ENCODE data around the gene SHB. TPM values are rescaled to one million over a fixed set of nuclear protein-coding genes. Genes with fewer than 3 reads are reported as not detected.

SHB gene
- total RNA-seq, 1 donor from 2014 or later: 16.7 TPM

DNA sequence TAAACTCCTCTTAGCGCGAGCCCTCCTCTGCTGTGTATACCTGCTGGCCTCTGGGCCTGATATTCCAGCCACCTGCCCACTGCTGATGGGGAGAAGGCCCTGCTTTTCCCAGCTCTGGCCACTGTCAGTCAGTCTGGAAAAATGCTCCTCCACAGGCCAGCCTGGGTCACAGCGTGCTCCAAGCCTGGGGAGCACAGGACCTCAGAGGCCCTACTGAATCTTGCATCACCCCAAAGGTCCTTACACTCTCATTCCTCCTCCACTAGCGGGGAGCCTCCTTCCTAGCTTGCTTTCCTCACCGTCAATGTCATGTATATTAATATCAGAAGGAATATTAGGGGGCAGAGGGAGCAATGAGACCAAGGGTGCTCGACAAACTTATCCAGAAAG, 73.7 kb downstream of the SHB start:
- Mint-ChIP-seq H3K27me3 (ENCODE audit: unreplicated experiment) (no peaks in the 10 kb centered on the region), H3K4me3 (ENCODE audit: unreplicated experiment) (no peak overlapping the region), H3K4me1 (ENCODE audit: unreplicated experiment) (peaks cover 56% of the 10 kb centered on the region), H3K9me3 (ENCODE audit: unreplicated experiment) (no peaks in the 10 kb centered on the region), H3K36me3 (ENCODE audit: unreplicated experiment) (no peaks in the 10 kb centered on the region), H3K27ac (ENCODE audit: unreplicated experiment) (peak overlapping the region; percentile 84)
- no peak for DNase-seq (ENCODE audit: extremely low spot score, unreplicated experiment)
- TF ChIP-seq, protein P1, sequence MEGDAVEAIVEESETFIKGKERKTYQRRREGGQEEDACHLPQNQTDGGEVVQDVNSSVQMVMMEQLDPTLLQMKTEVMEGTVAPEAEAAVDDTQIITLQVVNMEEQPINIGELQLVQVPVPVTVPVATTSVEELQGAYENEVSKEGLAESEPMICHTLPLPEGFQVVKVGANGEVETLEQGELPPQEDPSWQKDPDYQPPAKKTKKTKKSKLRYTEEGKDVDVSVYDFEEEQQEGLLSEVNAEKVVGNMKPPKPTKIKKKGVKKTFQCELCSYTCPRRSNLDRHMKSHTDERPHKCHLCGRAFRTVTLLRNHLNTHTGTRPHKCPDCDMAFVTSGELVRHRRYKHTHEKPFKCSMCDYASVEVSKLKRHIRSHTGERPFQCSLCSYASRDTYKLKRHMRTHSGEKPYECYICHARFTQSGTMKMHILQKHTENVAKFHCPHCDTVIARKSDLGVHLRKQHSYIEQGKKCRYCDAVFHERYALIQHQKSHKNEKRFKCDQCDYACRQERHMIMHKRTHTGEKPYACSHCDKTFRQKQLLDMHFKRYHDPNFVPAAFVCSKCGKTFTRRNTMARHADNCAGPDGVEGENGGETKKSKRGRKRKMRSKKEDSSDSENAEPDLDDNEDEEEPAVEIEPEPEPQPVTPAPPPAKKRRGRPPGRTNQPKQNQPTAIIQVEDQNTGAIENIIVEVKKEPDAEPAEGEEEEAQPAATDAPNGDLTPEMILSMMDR (IDR thresholded peaks at IDR 0.05): no peak

DNA sequence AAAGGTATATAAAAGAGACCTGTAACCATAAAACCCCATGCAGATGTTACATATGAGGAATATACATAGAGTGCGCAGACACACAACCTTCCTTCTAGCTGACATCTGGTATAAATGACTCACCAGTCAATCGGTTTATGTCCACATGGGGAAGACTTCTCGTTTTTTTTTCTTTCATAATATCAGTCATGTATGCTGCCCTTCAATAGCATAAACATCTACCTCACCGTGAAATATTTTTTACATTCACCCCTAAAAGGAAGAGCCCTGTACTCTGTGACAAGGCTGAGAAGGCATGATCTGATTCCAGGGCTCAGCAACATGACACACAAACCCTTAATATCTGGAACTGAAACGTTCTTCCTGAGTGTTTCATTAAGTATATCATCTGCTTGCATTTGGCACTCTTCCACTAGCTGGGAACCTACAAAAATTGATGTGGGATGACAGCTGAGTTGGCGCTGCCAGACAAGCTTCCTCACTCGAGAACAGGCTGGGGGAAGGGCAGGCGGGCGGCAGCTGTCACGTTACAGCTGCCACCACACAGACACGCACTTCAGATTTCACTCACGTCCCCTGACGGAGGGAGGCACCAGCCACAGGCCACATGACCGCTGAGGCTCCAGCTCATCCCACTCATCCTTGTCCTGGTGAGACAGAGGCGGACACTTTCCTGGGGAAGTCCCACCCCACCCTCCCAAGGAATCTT, 74.2 kb downstream of the SHB start:
- Mint-ChIP-seq H3K4me3 (ENCODE audit: unreplicated experiment) (peak overlapping the region; percentile 36), H3K4me1 (ENCODE audit: unreplicated experiment) (peaks cover 58% of the 10 kb centered on the region)

DNA sequence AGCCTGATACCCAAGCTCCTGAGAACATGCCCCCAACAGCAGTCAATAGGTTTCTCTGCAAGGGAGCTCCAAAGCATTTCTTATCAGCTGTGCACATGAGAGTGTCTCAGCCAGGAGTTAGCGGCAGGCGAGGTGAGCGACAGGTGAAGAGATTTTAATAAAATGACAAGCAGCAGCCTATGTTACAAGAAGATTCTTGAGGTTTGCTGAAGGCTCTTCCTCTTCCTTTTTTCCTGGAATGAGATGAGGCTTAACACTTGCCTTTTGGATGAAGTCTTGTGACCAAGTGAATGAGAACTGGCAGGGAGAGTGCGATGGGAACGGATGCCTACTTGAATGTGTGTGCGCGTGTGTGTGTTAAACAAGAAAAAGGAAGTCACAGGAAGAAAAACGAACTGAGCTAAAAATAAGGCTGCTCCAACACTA, 76.1 kb downstream of the SHB start:
- H3K27ac Mint-ChIP-seq (ENCODE audit: unreplicated experiment): peak overlapping the region; percentile 17
- H3K27me3 Mint-ChIP-seq (ENCODE audit: unreplicated experiment): no peaks in the 10 kb centered on the region
- H3K36me3 Mint-ChIP-seq (ENCODE audit: unreplicated experiment): no peaks in the 10 kb centered on the region
- no peak for DNase-seq (ENCODE audit: extremely low spot score, unreplicated experiment)
- peaks cover 46% of the 10 kb centered on the region for H3K4me1 Mint-ChIP-seq (ENCODE audit: unreplicated experiment)
- H3K9me3 Mint-ChIP-seq (ENCODE audit: unreplicated experiment): no peaks in the 10 kb centered on the region
- TF ChIP-seq, protein P1 (IDR thresholded peaks at IDR 0.05): no peak
- no peak overlapping the region for H3K4me3 Mint-ChIP-seq (ENCODE audit: unreplicated experiment)

More for the DNA sequence above, 74.2 kb downstream of the SHB start:
- Mint-ChIP-seq H3K36me3 (ENCODE audit: unreplicated experiment) (no peaks in the 10 kb centered on the region), H3K27ac (ENCODE audit: unreplicated experiment) (peak overlapping the region; percentile 84), H3K9me3 (ENCODE audit: unreplicated experiment) (no peaks in the 10 kb centered on the region), H3K27me3 (ENCODE audit: unreplicated experiment) (no peaks in the 10 kb centered on the region)
- TF ChIP-seq, protein P1 (IDR thresholded peaks at IDR 0.05): no peak
- DNase-seq (ENCODE audit: extremely low spot score, unreplicated experiment): no peak

DNA sequence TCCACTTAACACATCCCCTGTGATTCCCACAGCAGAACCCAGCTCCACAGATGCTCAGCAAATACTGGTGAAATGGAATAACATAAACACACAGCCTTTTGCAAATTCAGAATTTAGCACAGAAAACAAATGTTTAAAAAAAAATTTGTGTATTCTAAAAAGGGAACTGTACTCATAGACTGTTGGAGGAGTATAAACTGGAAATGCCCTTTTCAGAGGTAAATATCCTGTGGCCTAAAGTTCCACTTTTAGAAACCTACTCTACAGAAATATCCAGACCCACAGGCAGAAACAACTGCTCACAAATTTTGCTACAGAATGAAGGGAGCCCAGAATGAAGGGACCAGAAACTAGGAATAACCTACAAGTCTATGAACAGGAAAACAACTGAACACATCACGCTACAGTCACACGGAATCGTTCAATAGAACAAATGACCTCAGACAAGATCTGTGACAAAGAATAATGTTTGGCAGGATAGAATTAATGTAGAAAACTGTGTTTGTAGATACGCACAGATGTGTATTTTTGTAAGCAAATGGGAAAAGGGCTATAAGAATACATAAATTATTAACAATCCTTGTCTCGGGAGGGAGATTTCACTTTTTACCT, 78.5 kb downstream of the SHB start:
- DNase-seq (ENCODE audit: extremely low spot score, unreplicated experiment): no peak
- TF ChIP-seq, protein P1 (IDR thresholded peaks at IDR 0.05): no peak
- Mint-ChIP-seq H3K36me3 (ENCODE audit: unreplicated experiment) (no peaks in the 10 kb centered on the region), H3K4me3 (ENCODE audit: unreplicated experiment) (no peak overlapping the region), H3K9me3 (ENCODE audit: unreplicated experiment) (no peaks in the 10 kb centered on the region), H3K27me3 (ENCODE audit: unreplicated experiment) (no peaks in the 10 kb centered on the region), H3K4me1 (ENCODE audit: unreplicated experiment) (peaks cover 41% of the 10 kb centered on the region), H3K27ac (ENCODE audit: unreplicated experiment) (no peak overlapping the region)

DNA sequence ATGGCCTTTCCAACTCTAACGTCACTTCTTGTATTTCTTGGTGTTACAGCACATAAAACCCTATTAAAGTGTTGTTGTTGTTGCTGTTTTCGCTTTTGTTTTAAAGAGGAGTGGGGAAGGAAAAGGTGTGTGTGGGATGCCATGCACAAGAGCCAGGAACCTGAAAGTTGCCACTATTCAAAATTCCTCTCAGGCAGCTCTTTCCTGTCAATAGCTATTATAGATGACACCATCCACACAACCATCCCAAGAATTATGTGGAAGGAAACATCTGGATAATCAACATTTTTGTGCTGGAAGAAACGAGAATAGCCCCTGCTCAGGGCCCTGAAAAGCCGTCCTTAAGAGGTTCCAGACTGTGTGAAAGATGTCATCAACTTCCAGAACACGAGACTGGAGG, 79.3 kb downstream of the SHB start:
- Mint-ChIP-seq H3K27ac (ENCODE audit: unreplicated experiment) (no peak overlapping the region), H3K9me3 (ENCODE audit: unreplicated experiment) (no peaks in the 10 kb centered on the region), H3K27me3 (ENCODE audit: unreplicated experiment) (no peaks in the 10 kb centered on the region), H3K4me1 (ENCODE audit: unreplicated experiment) (peaks cover 36% of the 10 kb centered on the region), H3K36me3 (ENCODE audit: unreplicated experiment) (no peaks in the 10 kb centered on the region), H3K4me3 (ENCODE audit: unreplicated experiment) (no peak overlapping the region)
- TF ChIP-seq, protein P1 (IDR thresholded peaks at IDR 0.05): no peak
- no peak for DNase-seq (ENCODE audit: extremely low spot score, unreplicated experiment)

Data from osteocyte (in vitro differentiated cells).